Measurements from ENCODE around the gene TPRN.

DNA sequence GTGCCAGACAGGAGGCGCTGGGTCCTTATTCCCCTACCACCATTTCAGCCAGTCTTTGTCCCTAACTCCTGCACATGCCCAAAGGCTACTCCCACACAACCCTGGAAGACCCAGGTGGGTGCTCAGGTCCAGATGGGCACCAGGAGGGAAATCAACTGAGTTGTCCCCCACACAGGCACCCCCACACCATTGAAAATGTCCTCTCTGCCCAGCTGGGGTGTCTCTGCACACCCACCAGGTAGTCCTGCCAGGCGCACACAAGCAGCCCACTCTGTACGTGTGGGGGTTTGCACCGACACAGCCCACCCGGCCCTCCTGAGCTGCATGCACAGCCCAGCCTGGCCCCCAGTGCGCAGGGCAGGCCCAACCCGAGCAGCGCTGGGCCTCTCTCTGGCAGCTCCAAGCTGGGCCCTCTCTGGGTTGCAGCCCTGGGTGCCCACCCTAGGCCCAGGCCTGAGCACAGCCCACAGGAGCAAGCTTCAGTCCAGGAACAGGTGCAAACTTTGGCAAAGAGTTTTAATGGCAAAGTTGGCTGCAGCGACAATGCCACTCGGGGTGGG lies 19.3 kb upstream of the TPRN start:
- TF ChIP-seq, protein P1, sequence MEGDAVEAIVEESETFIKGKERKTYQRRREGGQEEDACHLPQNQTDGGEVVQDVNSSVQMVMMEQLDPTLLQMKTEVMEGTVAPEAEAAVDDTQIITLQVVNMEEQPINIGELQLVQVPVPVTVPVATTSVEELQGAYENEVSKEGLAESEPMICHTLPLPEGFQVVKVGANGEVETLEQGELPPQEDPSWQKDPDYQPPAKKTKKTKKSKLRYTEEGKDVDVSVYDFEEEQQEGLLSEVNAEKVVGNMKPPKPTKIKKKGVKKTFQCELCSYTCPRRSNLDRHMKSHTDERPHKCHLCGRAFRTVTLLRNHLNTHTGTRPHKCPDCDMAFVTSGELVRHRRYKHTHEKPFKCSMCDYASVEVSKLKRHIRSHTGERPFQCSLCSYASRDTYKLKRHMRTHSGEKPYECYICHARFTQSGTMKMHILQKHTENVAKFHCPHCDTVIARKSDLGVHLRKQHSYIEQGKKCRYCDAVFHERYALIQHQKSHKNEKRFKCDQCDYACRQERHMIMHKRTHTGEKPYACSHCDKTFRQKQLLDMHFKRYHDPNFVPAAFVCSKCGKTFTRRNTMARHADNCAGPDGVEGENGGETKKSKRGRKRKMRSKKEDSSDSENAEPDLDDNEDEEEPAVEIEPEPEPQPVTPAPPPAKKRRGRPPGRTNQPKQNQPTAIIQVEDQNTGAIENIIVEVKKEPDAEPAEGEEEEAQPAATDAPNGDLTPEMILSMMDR (IDR thresholded peaks at IDR 0.05; ENCODE audit: extremely low read depth in 1 of 2, insufficient read depth in 1 of 2, low read depth in 1 of 2, low read length in 2 of 2): no peak
- TF ChIP-seq POLR2AphosphoS5 (IDR thresholded peaks at IDR 0.05; ENCODE audit: insufficient read depth, low read depth, low read length): no peak
- no peak for TF ChIP-seq POLR2A (IDR thresholded peaks at IDR 0.05; ENCODE audit: low read depth, low read length)
- TF ChIP-seq, protein P2, sequence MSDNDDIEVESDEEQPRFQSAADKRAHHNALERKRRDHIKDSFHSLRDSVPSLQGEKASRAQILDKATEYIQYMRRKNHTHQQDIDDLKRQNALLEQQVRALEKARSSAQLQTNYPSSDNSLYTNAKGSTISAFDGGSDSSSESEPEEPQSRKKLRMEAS (IDR thresholded peaks at IDR 0.05; ENCODE audit: insufficient read depth, insufficient read length): no peak
- no peak for TF ChIP-seq FOS (IDR thresholded peaks at IDR 0.05; ENCODE audit: borderline replicate concordance, insufficient read depth, low read length)
- TF ChIP-seq EZH2 (IDR thresholded peaks at IDR 0.05; ENCODE audit: borderline replicate concordance, low read depth, low read length, severe bottlenecking): no peak
- no peak for TF ChIP-seq JUN (IDR thresholded peaks at IDR 0.05; ENCODE audit: borderline replicate concordance, insufficient read depth, insufficient read length, low read depth)
- TF ChIP-seq MYC (IDR thresholded peaks at IDR 0.05; ENCODE audit: low read depth, low read length): no peak
- no peak for TF ChIP-seq GATA2 (IDR thresholded peaks at IDR 0.05; ENCODE audit: insufficient read depth, insufficient read length, low read depth, low read length)
